ENCODE results near the gene DDX43.

Gene DDX43

DNA sequence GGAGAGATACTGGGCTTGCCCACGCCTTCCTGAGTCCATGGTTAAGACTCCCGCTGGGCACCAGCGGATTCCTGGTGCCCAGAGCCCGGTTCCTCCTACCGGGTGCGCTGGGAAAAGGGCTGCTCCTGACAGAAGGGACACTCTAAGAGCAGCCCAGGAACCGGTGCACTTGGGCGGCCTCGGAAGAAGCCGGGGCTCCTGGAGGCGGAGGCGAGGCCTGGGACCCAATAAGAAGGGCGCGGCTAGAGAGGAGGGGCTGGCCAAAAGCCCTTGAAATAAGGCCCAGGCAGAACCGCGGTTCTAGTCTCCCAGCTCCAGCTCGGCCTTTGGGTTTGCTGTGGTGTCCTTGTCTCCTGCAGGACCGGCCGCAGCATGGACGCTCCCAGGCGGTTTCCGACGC lies 32.3 kb upstream of the DDX43 start, which contains the start of gene KHDC3L:
KHDC3L (plus strand) TSS at position 301 of the 400 bp plus-strand sequence; CDS start at position 373, 72 bp downstream.
- Histone ChIP-seq H3K4me1 (ENCODE audit: insufficient read depth, poor library complexity, severe bottlenecking) (no peaks in the 10 kb centered on the region), H3K4me3 (ENCODE audit: severe bottlenecking) (no peak within 1 kb of the TSS), H3K27ac (ENCODE audit: poor library complexity, severe bottlenecking) (no peak within 1 kb of the TSS), H3K36me3 (ENCODE audit: low read depth) (no peaks in the 10 kb centered on the region), H3K9me3 (ENCODE audit: severe bottlenecking) (no peaks in the 10 kb centered on the region), H3K27me3 (ENCODE audit: insufficient read depth, poor library complexity, severe bottlenecking) (no peaks in the 10 kb centered on the region)
- DNase-seq (ENCODE audit: low spot score) = no peak
- no peak for ATAC-seq (ENCODE audit: low read depth)
- TF ChIP-seq, protein P1, sequence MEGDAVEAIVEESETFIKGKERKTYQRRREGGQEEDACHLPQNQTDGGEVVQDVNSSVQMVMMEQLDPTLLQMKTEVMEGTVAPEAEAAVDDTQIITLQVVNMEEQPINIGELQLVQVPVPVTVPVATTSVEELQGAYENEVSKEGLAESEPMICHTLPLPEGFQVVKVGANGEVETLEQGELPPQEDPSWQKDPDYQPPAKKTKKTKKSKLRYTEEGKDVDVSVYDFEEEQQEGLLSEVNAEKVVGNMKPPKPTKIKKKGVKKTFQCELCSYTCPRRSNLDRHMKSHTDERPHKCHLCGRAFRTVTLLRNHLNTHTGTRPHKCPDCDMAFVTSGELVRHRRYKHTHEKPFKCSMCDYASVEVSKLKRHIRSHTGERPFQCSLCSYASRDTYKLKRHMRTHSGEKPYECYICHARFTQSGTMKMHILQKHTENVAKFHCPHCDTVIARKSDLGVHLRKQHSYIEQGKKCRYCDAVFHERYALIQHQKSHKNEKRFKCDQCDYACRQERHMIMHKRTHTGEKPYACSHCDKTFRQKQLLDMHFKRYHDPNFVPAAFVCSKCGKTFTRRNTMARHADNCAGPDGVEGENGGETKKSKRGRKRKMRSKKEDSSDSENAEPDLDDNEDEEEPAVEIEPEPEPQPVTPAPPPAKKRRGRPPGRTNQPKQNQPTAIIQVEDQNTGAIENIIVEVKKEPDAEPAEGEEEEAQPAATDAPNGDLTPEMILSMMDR (IDR thresholded peaks at IDR 0.05; ENCODE audit: poor library complexity, severe bottlenecking) = no peak

- Histone ChIP-seq H3K4me1 (ENCODE audit: insufficient read depth, poor library complexity, severe bottlenecking) (no peaks in the 10 kb centered on the region), H3K27me3 (ENCODE audit: insufficient read depth, poor library complexity, severe bottlenecking) (no peaks in the 10 kb centered on the region), H3K27ac (ENCODE audit: poor library complexity, severe bottlenecking) (no peak overlapping the region), H3K36me3 (ENCODE audit: low read depth) (no peaks in the 10 kb centered on the region), H3K4me3 (ENCODE audit: severe bottlenecking) (no peak overlapping the region), H3K9me3 (ENCODE audit: severe bottlenecking) (no peaks in the 10 kb centered on the region)
- TF ChIP-seq, protein P1 (IDR thresholded peaks at IDR 0.05; ENCODE audit: poor library complexity, severe bottlenecking) = no peak
- no peak for ATAC-seq (ENCODE audit: low read depth)
- DNase-seq (ENCODE audit: low spot score) = no peak
Observed at GRCh38 chr6:73362869-73363536, 31.6 kb upstream of the DDX43 start.

DNA sequence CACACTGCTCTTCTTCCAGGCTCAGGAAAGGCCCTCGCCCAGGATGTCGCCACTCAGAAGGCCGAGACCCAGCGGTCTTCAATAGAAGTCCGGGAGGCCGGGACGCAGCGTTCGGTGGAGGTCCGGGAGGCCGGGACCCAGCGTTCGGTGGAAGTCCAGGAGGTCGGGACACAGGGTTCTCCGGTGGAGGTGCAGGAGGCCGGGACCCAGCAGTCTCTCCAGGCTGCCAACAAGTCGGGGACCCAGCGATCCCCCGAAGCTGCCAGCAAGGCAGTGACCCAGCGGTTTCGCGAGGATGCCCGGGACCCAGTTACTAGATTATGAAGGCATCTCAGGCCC lies 31.1 kb upstream of the DDX43 start:
- no peaks in the 10 kb centered on the region for H3K4me1 ChIP-seq (ENCODE audit: insufficient read depth, poor library complexity, severe bottlenecking)
- TF ChIP-seq, protein P1 (IDR thresholded peaks at IDR 0.05; ENCODE audit: poor library complexity, severe bottlenecking) = no peak
- ATAC-seq (ENCODE audit: low read depth) (no peak), DNase-seq (ENCODE audit: low spot score) (no peak)
- no peak overlapping the region for H3K4me3 ChIP-seq (ENCODE audit: severe bottlenecking)
- no peaks in the 10 kb centered on the region for H3K36me3 ChIP-seq (ENCODE audit: low read depth)
- H3K27me3 ChIP-seq (ENCODE audit: insufficient read depth, poor library complexity, severe bottlenecking) = no peaks in the 10 kb centered on the region
- H3K27ac ChIP-seq (ENCODE audit: poor library complexity, severe bottlenecking) = no peak overlapping the region
- no peaks in the 10 kb centered on the region for H3K9me3 ChIP-seq (ENCODE audit: severe bottlenecking)

- no peak for ATAC-seq (ENCODE audit: low read depth)
- H3K27me3 ChIP-seq (ENCODE audit: insufficient read depth, poor library complexity, severe bottlenecking) = no peaks in the 10 kb centered on the region
Observed at GRCh38 chr6:73364121-73364520, 30.5 kb upstream of the DDX43 start.

GRCh38 chr6:73364549-73364948 lies 30.1 kb upstream of the DDX43 start:
- Histone ChIP-seq H3K36me3 (ENCODE audit: low read depth) (no peaks in the 10 kb centered on the region), H3K27ac (ENCODE audit: poor library complexity, severe bottlenecking) (no peak overlapping the region), H3K9me3 (ENCODE audit: severe bottlenecking) (no peaks in the 10 kb centered on the region), H3K27me3 (ENCODE audit: insufficient read depth, poor library complexity, severe bottlenecking) (no peaks in the 10 kb centered on the region), H3K4me3 (ENCODE audit: severe bottlenecking) (no peak overlapping the region), H3K4me1 (ENCODE audit: insufficient read depth, poor library complexity, severe bottlenecking) (no peaks in the 10 kb centered on the region)
- DNase-seq (ENCODE audit: low spot score) = no peak
- no peak for ATAC-seq (ENCODE audit: low read depth)
- TF ChIP-seq, protein P1 (IDR thresholded peaks at IDR 0.05; ENCODE audit: poor library complexity, severe bottlenecking) = no peak

More at GRCh38 chr6:73364121-73364520, 30.5 kb upstream of the DDX43 start:
- Histone ChIP-seq H3K4me3 (ENCODE audit: severe bottlenecking) (no peak overlapping the region), H3K9me3 (ENCODE audit: severe bottlenecking) (no peaks in the 10 kb centered on the region), H3K36me3 (ENCODE audit: low read depth) (no peaks in the 10 kb centered on the region), H3K4me1 (ENCODE audit: insufficient read depth, poor library complexity, severe bottlenecking) (no peaks in the 10 kb centered on the region), H3K27ac (ENCODE audit: poor library complexity, severe bottlenecking) (no peak overlapping the region)
- TF ChIP-seq, protein P1 (IDR thresholded peaks at IDR 0.05; ENCODE audit: poor library complexity, severe bottlenecking) = no peak
- no peak for DNase-seq (ENCODE audit: low spot score)

All from RWPE2 (cell line).